ENCODE measurements around the gene CAP1.

CAP1 gene

GRCh38 chr1:40058097-40058452 lies 17.5 kb downstream of the CAP1 start:
- no peak for DNase-seq (ENCODE audit: extremely low read depth in 1 of 2, low read depth in 1 of 2)

GRCh38 chr1:40058453-40059337 lies 18.2 kb downstream of the CAP1 start:
- DNase-seq (ENCODE audit: extremely low read depth in 1 of 2, low read depth in 1 of 2), result no peak

- no peak for DNase-seq (ENCODE audit: extremely low read depth in 1 of 2, low read depth in 1 of 2)
Observed at GRCh38 chr1:40059338-40059959, 18.9 kb downstream of the CAP1 start.

- DNase-seq (ENCODE audit: extremely low read depth in 1 of 2, low read depth in 1 of 2), result no peak
Observed at GRCh38 chr1:40059960-40060750, 19.6 kb downstream of the CAP1 start.

GRCh38 chr1:40064797-40065499 lies 24.4 kb downstream of the CAP1 start:
- no peak for DNase-seq (ENCODE audit: extremely low read depth in 1 of 2, low read depth in 1 of 2)

GRCh38 chr1:40067023-40067422 lies 26.5 kb downstream of the CAP1 start:
- no peak for DNase-seq (ENCODE audit: extremely low read depth in 1 of 2, low read depth in 1 of 2)

GRCh38 chr1:40067851-40068250 lies 27.3 kb downstream of the CAP1 start:
- DNase-seq (ENCODE audit: extremely low read depth in 1 of 2, low read depth in 1 of 2), result no peak

- no peak for DNase-seq (ENCODE audit: extremely low read depth in 1 of 2, low read depth in 1 of 2)
Observed at GRCh38 chr1:40072142-40072541, 31.6 kb downstream of the CAP1 start.

GRCh38 chr1:40073062-40073461 lies 32.5 kb downstream of the CAP1 start:
- DNase-seq (ENCODE audit: extremely low read depth in 1 of 2, low read depth in 1 of 2), result no peak

- DNase-seq (ENCODE audit: extremely low read depth in 1 of 2, low read depth in 1 of 2), result no peak
Observed at GRCh38 chr1:40075266-40075665, 34.7 kb downstream of the CAP1 start.

- DNase-seq (ENCODE audit: extremely low read depth in 1 of 2, low read depth in 1 of 2), result no peak
Observed at GRCh38 chr1:40076895-40077312, 36.4 kb downstream of the CAP1 start.

GRCh38 chr1:40078512-40079333 lies 38.2 kb downstream of the CAP1 start:
- no peak for DNase-seq (ENCODE audit: extremely low read depth in 1 of 2, low read depth in 1 of 2)

GRCh38 chr1:40079774-40080400 lies 39.4 kb downstream of the CAP1 start:
- DNase-seq (ENCODE audit: extremely low read depth in 1 of 2, low read depth in 1 of 2), result no peak

- DNase-seq (ENCODE audit: extremely low read depth in 1 of 2, low read depth in 1 of 2), result no peak
Observed at GRCh38 chr1:40081871-40082270, 41.3 kb downstream of the CAP1 start.

GRCh38 chr1:40084750-40085149 lies 44.2 kb downstream of the CAP1 start:
- DNase-seq (ENCODE audit: extremely low read depth in 1 of 2, low read depth in 1 of 2), result peak in 1 of 2 donors; percentile 9

GRCh38 chr1:40090652-40091355 lies 50.3 kb downstream of the CAP1 start:
- no peak for DNase-seq (ENCODE audit: extremely low read depth in 1 of 2, low read depth in 1 of 2)

- no peak for DNase-seq (ENCODE audit: extremely low read depth in 1 of 2, low read depth in 1 of 2)
Observed at GRCh38 chr1:40092241-40092640, 51.7 kb downstream of the CAP1 start.

GRCh38 chr1:40092706-40093639 lies 52.4 kb downstream of the CAP1 start:
- DNase-seq (ENCODE audit: extremely low read depth in 1 of 2, low read depth in 1 of 2), result no peak

Data from stimulated activated CD8-positive, alpha-beta memory T cell treated with anti-CD3 and anti-CD28 coated beads, Interleukin-7, amount 100 ng/mL, for 48 hours (primary cell).